Trophoblast cell (in vitro differentiated cells and primary cell): ENCODE results near the gene RLBP1.

Source experiments
- DNase-seq, 2 donors: peaks; one replicate each; pipeline ENCODE4 v3.0.0-alpha.2; 2016
- H2AFZ ChIP-seq: 2 replicates; pipeline ENCODE4 v1.6.1; 2013; ENCODE audit warnings: low read length, moderate library complexity, mild to moderate bottlenecking; ENCODE audit not compliant: insufficient read depth, poor library complexity
- H2AK5ac ChIP-seq: 2 replicates; pipeline ENCODE4 v1.6.1; 2013; ENCODE audit warnings: mild to moderate bottlenecking, low read length
- H2BK120ac ChIP-seq: 2 replicates; pipeline ENCODE4 v1.6.1; 2013; ENCODE audit warnings: low read length, mild to moderate bottlenecking, moderate library complexity; ENCODE audit not compliant: insufficient read depth, poor library complexity
- H2BK12ac ChIP-seq: 2 replicates; pipeline ENCODE4 v1.6.1; 2013; ENCODE audit warnings: mild to moderate bottlenecking, low read length, moderate library complexity
- H2BK5ac ChIP-seq: 2 replicates; pipeline ENCODE4 v1.6.1; 2013; ENCODE audit warnings: low read length, low read depth, moderate library complexity, mild to moderate bottlenecking; ENCODE audit not compliant: poor library complexity
- H3K14ac ChIP-seq: 2 replicates; pipeline ENCODE4 v1.6.1; 2013; ENCODE audit warnings: mild to moderate bottlenecking, low read length
- H3K18ac ChIP-seq: 2 replicates; pipeline ENCODE4 v1.6.1; 2013; ENCODE audit warnings: mild to moderate bottlenecking, low read length
- H3K23ac ChIP-seq: 2 replicates; pipeline ENCODE4 v1.6.1; 2013; ENCODE audit warnings: low read length
- H3K27ac ChIP-seq: 2 replicates; pipeline ENCODE4 v1.5.1; 2013; ENCODE audit warnings: low read depth, mild to moderate bottlenecking, inconsistent platforms, low read length, moderate library complexity
- H3K27me3 ChIP-seq: 2 replicates; pipeline ENCODE4 v1.6.1; 2013; ENCODE audit warnings: inconsistent platforms, mild to moderate bottlenecking, low read length, moderate library complexity; ENCODE audit not compliant: insufficient read depth
- H3K36me3 ChIP-seq, 2 experiments: 1 replicate in 1 of 2; 2 replicates in 1 of 2; pipeline ENCODE4 v1.6.1; 2013; ENCODE audit warnings: low read length in 2 of 2, mild to moderate bottlenecking in 2 of 2, moderate library complexity in 1 of 2; ENCODE audit not compliant: insufficient read depth in 2 of 2, control insufficient read depth in 1 of 2
- H3K4ac ChIP-seq: 2 replicates; pipeline ENCODE4 v1.6.1; 2013; ENCODE audit warnings: low read depth, mild to moderate bottlenecking, low read length, moderate library complexity
- H3K4me1 ChIP-seq, 2 experiments: 1 replicate in 1 of 2; 2 replicates in 1 of 2; pipeline ENCODE4 v1.6.1; 2013; ENCODE audit warnings: low read length in 2 of 2, mild to moderate bottlenecking in 2 of 2, moderate library complexity in 1 of 2; ENCODE audit not compliant: insufficient read depth in 2 of 2, control insufficient read depth in 1 of 2
- H3K4me2 ChIP-seq: 2 replicates; pipeline ENCODE4 v1.6.1; 2013; ENCODE audit warnings: inconsistent platforms, mild to moderate bottlenecking, low read length, moderate library complexity
- H3K4me3 ChIP-seq: 2 replicates; pipeline ENCODE4 v1.5.1; 2013; ENCODE audit warnings: mild to moderate bottlenecking, low read depth, low read length, inconsistent platforms
- H3K79me1 ChIP-seq: one replicate; pipeline ENCODE4 v1.6.1; 2013; ENCODE audit warnings: low read length
- H3K79me2 ChIP-seq: 2 replicates; pipeline ENCODE4 v1.6.1; 2013; ENCODE audit warnings: low read length, mild to moderate bottlenecking; ENCODE audit not compliant: control insufficient read depth, insufficient read depth, poor library complexity
- H3K9ac ChIP-seq: 2 replicates; pipeline ENCODE4 v1.6.1; 2013; ENCODE audit warnings: mild to moderate bottlenecking, low read length
- H3K9me3 ChIP-seq: 2 replicates; pipeline ENCODE4 v1.6.1; 2013; ENCODE audit warnings: low read depth, mild to moderate bottlenecking, control low read depth, inconsistent platforms, low read length; ENCODE audit not compliant: insufficient read depth
- H4K12ac ChIP-seq: 2 replicates; pipeline ENCODE4 v1.6.1; 2013; ENCODE audit warnings: low read depth, mild to moderate bottlenecking, low read length, moderate library complexity
- H4K8ac ChIP-seq: 2 replicates; pipeline ENCODE4 v1.6.1; 2013; ENCODE audit warnings: low read depth, mild to moderate bottlenecking, low read length, moderate library complexity
- H4K91ac ChIP-seq: one replicate; pipeline ENCODE4 v1.6.1; 2013; ENCODE audit warnings: low read depth, mild to moderate bottlenecking, low read length, moderate library complexity
- WGBS: extraction: QIAGEN DNeasy Blood & Tissue Kit; methylation state at CpG from one replicate; pipeline ENCODE4 v1.1.7; 2013; ENCODE audit warnings: missing lambda C conversion rate; ENCODE audit not compliant: insufficient read length, insufficient coverage; ENCODE audit errors: extremely low coverage; 5-methylcytosine and 5-hydroxymethylcytosine counted together

Gene RLBP1

GRCh38 chr15:89231832-89232231 lies 10.5 kb upstream of the RLBP1 start:
- no peaks in the 10 kb centered on the region for H3K27me3 ChIP-seq
- no peak for DNase-seq
- no peak overlapping the region for H3K4ac ChIP-seq
- H2BK12ac ChIP-seq: no peak overlapping the region
- H2AK5ac ChIP-seq: no peak overlapping the region
- no peak overlapping the region for H3K4me2 ChIP-seq
- no peaks in the 10 kb centered on the region for H3K4me1 ChIP-seq
- no peak overlapping the region for H2BK5ac ChIP-seq
- H2AFZ ChIP-seq: no peak overlapping the region
- no peak overlapping the region for H2BK120ac ChIP-seq
- H3K9ac ChIP-seq: no peak overlapping the region
- H3K23ac ChIP-seq: no peak overlapping the region
- no peak overlapping the region for H3K4me3 ChIP-seq
- H4K12ac ChIP-seq: no peak overlapping the region
- no peaks in the 10 kb centered on the region for H3K36me3 ChIP-seq
- no peak overlapping the region for H3K18ac ChIP-seq
- no peak overlapping the region for H4K8ac ChIP-seq
- no peak overlapping the region for H3K27ac ChIP-seq
- no peaks in the 10 kb centered on the region for H3K9me3 ChIP-seq
- no peaks in the 10 kb centered on the region for H3K79me1 ChIP-seq
- no peak overlapping the region for H3K14ac ChIP-seq
- H3K79me2 ChIP-seq: no peaks in the 10 kb centered on the region
- no peak overlapping the region for H4K91ac ChIP-seq

GRCh38 chr15:89230277-89230676 lies 8.9 kb upstream of the RLBP1 start:
- no peaks in the 10 kb centered on the region for H3K27me3 ChIP-seq
- no peaks in the 10 kb centered on the region for H3K79me2 ChIP-seq
- no CpG with 5 or more reads among the region's 5 CpGs for WGBS

GRCh38 chr15:89227425-89227824 lies 6.0 kb upstream of the RLBP1 start:
- no peak overlapping the region for H3K4ac ChIP-seq
- H3K36me3 ChIP-seq: no peaks in the 10 kb centered on the region
- H4K91ac ChIP-seq: no peak overlapping the region
- WGBS: no CpG with 5 or more reads among the region's 7 CpGs
- H3K79me1 ChIP-seq: no peaks in the 10 kb centered on the region
- H2BK5ac ChIP-seq: no peak overlapping the region
- no peak overlapping the region for H4K8ac ChIP-seq
- DNase-seq: no peak
- no peak overlapping the region for H2BK12ac ChIP-seq
- H3K9me3 ChIP-seq: no peaks in the 10 kb centered on the region
- no peak overlapping the region for H2BK120ac ChIP-seq
- H3K4me2 ChIP-seq: no peak overlapping the region
- H3K4me1 ChIP-seq: no peaks in the 10 kb centered on the region
- H2AK5ac ChIP-seq: no peak overlapping the region
- H4K12ac ChIP-seq: no peak overlapping the region
- no peak overlapping the region for H3K4me3 ChIP-seq
- no peak overlapping the region for H3K18ac ChIP-seq
- no peak overlapping the region for H3K27ac ChIP-seq
- H3K27me3 ChIP-seq: no peaks in the 10 kb centered on the region
- no peak overlapping the region for H3K23ac ChIP-seq
- H2AFZ ChIP-seq: no peak overlapping the region
- no peaks in the 10 kb centered on the region for H3K79me2 ChIP-seq
- H3K9ac ChIP-seq: no peak overlapping the region
- H3K14ac ChIP-seq: no peak overlapping the region

More at GRCh38 chr15:89230277-89230676, 8.9 kb upstream of the RLBP1 start:
- H3K36me3 ChIP-seq: no peaks in the 10 kb centered on the region
- no peak overlapping the region for H3K4me2 ChIP-seq
- no peaks in the 10 kb centered on the region for H3K4me1 ChIP-seq
- no peak overlapping the region for H2BK5ac ChIP-seq
- H3K79me1 ChIP-seq: no peaks in the 10 kb centered on the region
- no peak overlapping the region for H2BK12ac ChIP-seq
- no peak overlapping the region for H3K14ac ChIP-seq
- H2AK5ac ChIP-seq: no peak overlapping the region
- H3K23ac ChIP-seq: no peak overlapping the region
- H3K4me3 ChIP-seq: no peak overlapping the region
- no peak overlapping the region for H3K9ac ChIP-seq
- H3K9me3 ChIP-seq: no peaks in the 10 kb centered on the region
- H3K4ac ChIP-seq: no peak overlapping the region
- H3K27ac ChIP-seq: no peak overlapping the region
- no peak overlapping the region for H2BK120ac ChIP-seq
- H3K18ac ChIP-seq: no peak overlapping the region
- no peak overlapping the region for H4K12ac ChIP-seq
- H2AFZ ChIP-seq: no peak overlapping the region
- no peak overlapping the region for H4K8ac ChIP-seq
- DNase-seq: no peak
- no peak overlapping the region for H4K91ac ChIP-seq

- no peak overlapping the region for H3K23ac ChIP-seq
- no peak overlapping the region for H3K14ac ChIP-seq
- no peak overlapping the region for H3K4ac ChIP-seq
- H3K4me3 ChIP-seq: no peak overlapping the region
- H4K12ac ChIP-seq: no peak overlapping the region
- H2BK12ac ChIP-seq: no peak overlapping the region
- H3K9ac ChIP-seq: no peak overlapping the region
- no peaks in the 10 kb centered on the region for H3K79me1 ChIP-seq
- H3K4me2 ChIP-seq: no peak overlapping the region
- H3K18ac ChIP-seq: no peak overlapping the region
- no peaks in the 10 kb centered on the region for H3K36me3 ChIP-seq
- H2AFZ ChIP-seq: no peak overlapping the region
- no peak for DNase-seq
- H2BK5ac ChIP-seq: no peak overlapping the region
- no peak overlapping the region for H4K8ac ChIP-seq
- no peaks in the 10 kb centered on the region for H3K4me1 ChIP-seq
- H2BK120ac ChIP-seq: no peak overlapping the region
- no peaks in the 10 kb centered on the region for H3K9me3 ChIP-seq
- no peak overlapping the region for H3K27ac ChIP-seq
- no peak overlapping the region for H4K91ac ChIP-seq
- no peak overlapping the region for H2AK5ac ChIP-seq
- WGBS: no CpG with 5 or more reads among the region's 14 CpGs
- no peaks in the 10 kb centered on the region for H3K79me2 ChIP-seq
- no peaks in the 10 kb centered on the region for H3K27me3 ChIP-seq
Measured at GRCh38 chr15:89226359-89227221, 5.2 kb upstream of the RLBP1 start.
